ENCODE data around the gene KRTAP5-5. TPM values are rescaled to one million over a fixed set of nuclear protein-coding genes. Genes with fewer than 3 reads are reported as not detected.
A peak's percentile ranks its signal among the peaks of the same experiment; 100 is the strongest.
"Not testable (repeated sequence)": the region's sequence is repeated elsewhere in the genome, so short reads cannot be mapped to it uniquely, and the experiment has no call there.

The KRTAP5-5 gene
- total RNA-seq = not detected

GRCh38 chr11:1629326-1630185 lies at the start of gene KRTAP5-5:
TSS of gene KRTAP5-5 (plus strand) at chr11:1629775. CDS start at chr11:1629841, 66 bp downstream.
- H3K27ac Mint-ChIP-seq = no peak within 1 kb of the TSS
- DNase-seq = no peak
- H3K4me3 Mint-ChIP-seq = no peak within 1 kb of the TSS
- H3K36me3 Mint-ChIP-seq (ENCODE audit: low read depth) = no peaks in the 10 kb centered on the region
- H3K27me3 Mint-ChIP-seq = peaks cover 26% of the 10 kb centered on the region
- CTCF ChIA-PET = interaction anchor here (0.6 to 2.2 kb wide), 6 partner anchors 10 to 84 kb away, joined by 3 to 9 read pairs (median 4); no protein-coding TSS in a partner anchor
- POLR2A ChIA-PET = no interaction called here
- peaks cover 2% of the 10 kb centered on the region for H3K4me1 Mint-ChIP-seq
- no peaks in the 10 kb centered on the region for H3K9me3 Mint-ChIP-seq

GRCh38 chr11:1581976-1582375 lies 47.6 kb upstream of the KRTAP5-5 start:
- peaks cover 9% of the 10 kb centered on the region for H3K4me1 Mint-ChIP-seq
- no peak for DNase-seq
- peaks cover 1% of the 10 kb centered on the region for H3K27me3 Mint-ChIP-seq
- no peak overlapping the region for H3K4me3 Mint-ChIP-seq
- ChIA-PET POLR2A (no interaction called here), CTCF (interaction anchor here (0.8 to 1.3 kb wide), 2 partner anchors 8 to 13 kb away, joined by 3 to 4 read pairs; no protein-coding TSS in a partner anchor)
- peaks cover 5% of the 10 kb centered on the region for H3K9me3 Mint-ChIP-seq
- no peak overlapping the region for H3K27ac Mint-ChIP-seq
- no peaks in the 10 kb centered on the region for H3K36me3 Mint-ChIP-seq (ENCODE audit: low read depth)

- POLR2A ChIA-PET; H3K36me3 Mint-ChIP-seq (ENCODE audit: low read depth); DNase-seq; H3K4me1 Mint-ChIP-seq; H3K4me3 Mint-ChIP-seq; H3K27me3 Mint-ChIP-seq; H3K27ac Mint-ChIP-seq; H3K9me3 Mint-ChIP-seq: not testable (repeated sequence)
- CTCF ChIA-PET = interaction anchor here (1.2 to 1.3 kb wide), 2 partner anchors 8 to 12 kb away, joined by 3 to 4 read pairs; no protein-coding TSS in a partner anchor
These were observed 46.7 kb upstream of the KRTAP5-5 start for GRCh38 chr11:1582909-1583308.

DNA sequence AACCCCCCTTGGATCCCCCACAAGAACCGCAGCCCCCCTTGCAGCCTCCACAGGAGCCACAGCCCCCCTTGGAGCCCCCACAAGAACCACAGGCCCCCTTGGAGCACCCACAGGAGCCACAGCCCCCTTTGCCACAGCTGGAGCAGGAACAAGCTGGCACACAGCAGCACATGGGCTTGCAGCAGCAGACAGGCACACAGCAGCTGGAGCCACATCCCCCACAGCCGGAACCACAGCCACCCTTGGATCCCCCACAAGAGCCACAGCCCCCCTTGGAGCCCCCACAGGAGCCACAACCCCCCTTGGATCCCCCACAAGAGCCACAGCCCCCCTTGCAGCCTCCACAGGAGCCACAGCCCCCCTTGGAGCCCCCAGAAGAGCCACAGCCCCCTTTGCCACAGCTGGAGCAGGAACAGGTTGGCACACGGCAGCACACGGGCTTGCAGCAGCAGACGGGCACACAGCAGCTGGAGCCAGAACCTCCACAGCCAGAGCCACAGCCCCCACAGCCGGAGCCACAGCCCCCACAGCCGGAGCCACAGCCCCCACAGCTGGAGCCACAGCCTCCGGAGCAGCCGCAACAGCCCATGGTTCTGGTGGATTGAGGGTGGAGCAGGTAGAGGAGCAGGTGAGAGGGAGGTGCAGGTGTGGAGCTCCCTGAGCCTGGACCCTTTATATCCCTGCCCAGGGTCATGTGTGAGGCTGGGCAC lies 44.8 kb upstream of the KRTAP5-5 start, which contains the start of gene KRTAP5-1:
Gene KRTAP5-1 (minus strand): TSS at position 623 of the 710 bp plus-strand sequence. CDS start 34 bp downstream, at position 589.
- H3K27me3 Mint-ChIP-seq; H3K4me3 Mint-ChIP-seq; H3K27ac Mint-ChIP-seq; DNase-seq; CTCF ChIA-PET; H3K9me3 Mint-ChIP-seq; H3K36me3 Mint-ChIP-seq (ENCODE audit: low read depth): not testable (repeated sequence)
- POLR2A ChIA-PET = interaction anchor here (0.7 kb wide), 1 partner anchor 10 kb away, joined by 3 read pairs; no protein-coding TSS in a partner anchor
- H3K4me1 Mint-ChIP-seq = peaks cover 22% of the 10 kb centered on the region

DNA sequence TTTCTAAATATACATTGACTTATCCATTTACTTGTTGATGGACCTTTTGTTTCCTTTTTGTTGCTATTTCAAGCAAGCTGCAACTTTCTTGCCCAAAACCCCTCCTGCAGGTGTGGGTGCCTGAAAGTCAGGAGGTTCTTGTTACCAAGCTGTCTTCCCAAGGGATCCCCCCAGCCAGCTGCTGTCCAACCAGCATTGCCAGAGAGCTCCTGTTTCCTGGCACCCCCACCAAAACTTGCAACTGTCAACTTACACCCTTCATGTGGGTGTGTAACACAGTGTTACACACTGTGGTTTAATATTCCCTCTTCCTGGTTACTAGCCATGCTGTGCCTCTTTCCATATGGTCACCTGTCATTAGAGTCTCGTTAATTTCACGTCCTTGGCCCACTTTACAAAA lies 42.9 kb upstream of the KRTAP5-5 start:
- peaks cover 27% of the 10 kb centered on the region for H3K4me1 Mint-ChIP-seq
- no peak for DNase-seq
- no peak overlapping the region for H3K4me3 Mint-ChIP-seq
- no peaks in the 10 kb centered on the region for H3K9me3 Mint-ChIP-seq
- ChIA-PET CTCF (interaction anchor here (6.7 kb wide), 1 partner anchor 10 kb away, joined by 68 read pairs; no protein-coding TSS in a partner anchor), POLR2A (no interaction called here)
- H3K36me3 Mint-ChIP-seq (ENCODE audit: low read depth) = peaks cover 9% of the 10 kb centered on the region
- peaks cover 3% of the 10 kb centered on the region for H3K27me3 Mint-ChIP-seq
- no peak overlapping the region for H3K27ac Mint-ChIP-seq

GRCh38 chr11:1589191-1589963 lies 40.2 kb upstream of the KRTAP5-5 start:
- not testable (repeated sequence) for H3K36me3 Mint-ChIP-seq (ENCODE audit: low read depth); H3K9me3 Mint-ChIP-seq
- POLR2A ChIA-PET = interaction anchor here (0.6 to 2.9 kb wide), 4 partner anchors 12 to 279 kb away, joined by 3 to 12 read pairs (median 5); no protein-coding TSS in a partner anchor
- CTCF ChIA-PET = interaction anchor here (1.2 to 6.7 kb wide), 2 partner anchors 13 to 40 kb away, joined by 4 to 68 read pairs; partner anchors contain the start of gene KRTAP5-5
- H3K4me1 Mint-ChIP-seq = peaks cover 22% of the 10 kb centered on the region
- H3K4me3 Mint-ChIP-seq = peak overlapping the region; percentile 58
- peak overlapping the region; percentile 93 for H3K27ac Mint-ChIP-seq
- H3K27me3 Mint-ChIP-seq = peaks cover 17% of the 10 kb centered on the region
- peak; percentile 52 for DNase-seq

DNA sequence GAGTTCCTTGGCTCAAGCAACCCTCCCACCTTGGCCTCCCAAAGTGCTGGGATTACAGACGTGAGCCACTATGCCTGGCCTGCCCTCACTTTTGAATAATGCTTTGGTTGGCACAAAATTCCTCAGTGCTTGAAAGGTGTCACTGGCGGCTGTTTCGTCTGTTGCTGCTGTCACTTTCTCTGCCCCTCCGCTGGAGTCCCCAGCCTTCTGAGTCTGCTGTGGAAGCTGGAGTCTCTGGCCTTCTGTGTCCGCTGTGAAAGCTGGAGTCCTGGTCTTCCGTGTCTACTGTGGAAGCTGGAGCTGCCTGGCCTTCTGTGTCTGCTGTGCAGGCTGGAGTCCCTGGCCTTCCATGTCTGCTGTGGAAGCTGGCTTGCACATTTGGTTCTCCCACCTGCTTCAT lies 39.6 kb upstream of the KRTAP5-5 start:
- Mint-ChIP-seq H3K4me1 (peaks cover 21% of the 10 kb centered on the region), H3K27ac (peak overlapping the region; percentile 65), H3K36me3 (ENCODE audit: low read depth) (peaks cover 9% of the 10 kb centered on the region), H3K9me3 (no peaks in the 10 kb centered on the region), H3K4me3 (no peak overlapping the region), H3K27me3 (peaks cover 22% of the 10 kb centered on the region)
- DNase-seq = no peak
- POLR2A ChIA-PET = interaction anchor here (2.9 kb wide), 1 partner anchor 12 kb away, joined by 12 read pairs; no protein-coding TSS in a partner anchor
- CTCF ChIA-PET = interaction anchor here (6.7 kb wide), 1 partner anchor 13 kb away, joined by 68 read pairs; no protein-coding TSS in a partner anchor

DNA sequence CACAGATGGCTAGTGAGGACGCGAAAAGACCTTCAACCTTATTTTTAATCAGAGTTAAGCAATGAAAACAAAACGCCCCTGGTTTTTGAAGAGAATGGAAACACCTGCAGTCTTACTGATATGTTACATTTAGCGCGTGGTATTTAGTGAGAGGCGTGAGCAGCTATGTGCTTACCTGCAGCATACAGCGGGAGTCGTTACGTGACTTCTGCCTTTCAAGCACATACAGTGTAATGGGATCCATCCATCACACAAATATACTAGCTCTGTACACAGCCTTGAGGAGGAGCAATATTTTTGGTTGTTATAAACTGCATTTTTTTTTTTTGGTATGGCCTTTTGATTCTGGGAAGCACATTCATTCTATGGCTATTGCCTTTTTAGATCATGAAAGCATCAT lies 36.9 kb upstream of the KRTAP5-5 start:
- Mint-ChIP-seq H3K4me3 (no peak overlapping the region), H3K9me3 (no peaks in the 10 kb centered on the region), H3K27me3 (peaks cover 42% of the 10 kb centered on the region), H3K36me3 (ENCODE audit: low read depth) (peaks cover 9% of the 10 kb centered on the region), H3K27ac (no peak overlapping the region), H3K4me1 (peaks cover 26% of the 10 kb centered on the region)
- POLR2A ChIA-PET = no interaction called here
- DNase-seq = no peak
- CTCF ChIA-PET = interaction anchor here (2.2 to 6.7 kb wide), 2 partner anchors 16 to 18 kb away, joined by 9 to 68 read pairs; no protein-coding TSS in a partner anchor

- CTCF ChIA-PET = interaction anchor here (1.3 to 1.5 kb wide), 4 partner anchors 8 to 32 kb away, joined by 3 to 9 read pairs (median 4); no protein-coding TSS in a partner anchor
- peaks cover 12% of the 10 kb centered on the region for H3K4me1 Mint-ChIP-seq
- H3K27ac Mint-ChIP-seq; H3K36me3 Mint-ChIP-seq (ENCODE audit: low read depth); POLR2A ChIA-PET; H3K9me3 Mint-ChIP-seq; H3K4me3 Mint-ChIP-seq; DNase-seq: not testable (repeated sequence)
- peaks cover 69% of the 10 kb centered on the region for H3K27me3 Mint-ChIP-seq
These were observed 33.5 kb upstream of the KRTAP5-5 start for GRCh38 chr11:1595994-1596575.

DNA sequence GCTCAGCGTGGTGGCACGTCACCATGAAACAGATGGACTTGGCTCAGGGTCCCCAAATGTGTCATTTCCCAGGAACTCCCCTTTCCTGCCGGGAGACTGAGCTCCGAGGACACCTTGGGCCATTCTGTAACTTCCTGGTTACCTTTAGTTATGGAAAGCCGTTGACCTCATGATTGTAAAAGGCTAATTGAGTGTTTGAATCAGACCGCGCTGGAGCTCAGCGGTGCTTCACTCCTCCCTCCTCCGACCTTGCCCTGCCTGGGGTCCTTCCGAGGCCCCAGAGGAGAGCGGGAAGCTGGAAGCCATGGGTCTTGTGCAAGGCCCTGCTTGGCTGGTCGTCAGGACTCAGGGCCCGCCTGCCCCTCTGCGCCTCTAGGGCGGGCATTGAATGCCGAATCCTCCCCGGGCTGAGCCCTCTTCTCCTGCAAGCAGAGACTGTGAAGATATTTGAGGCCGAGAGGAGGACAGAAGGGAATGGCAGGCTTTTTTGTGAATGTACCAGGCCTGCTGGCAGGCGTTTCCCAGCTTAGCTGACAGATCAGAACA lies 32.9 kb upstream of the KRTAP5-5 start:
- POLR2A ChIA-PET; H3K36me3 Mint-ChIP-seq (ENCODE audit: low read depth); H3K9me3 Mint-ChIP-seq; H3K27ac Mint-ChIP-seq; DNase-seq; H3K4me3 Mint-ChIP-seq: not testable (repeated sequence)
- CTCF ChIA-PET = interaction anchor here (1.4 to 1.5 kb wide), 2 partner anchors 9 to 22 kb away, joined by 3 to 4 read pairs; no protein-coding TSS in a partner anchor
- H3K27me3 Mint-ChIP-seq = peaks cover 70% of the 10 kb centered on the region
- peaks cover 12% of the 10 kb centered on the region for H3K4me1 Mint-ChIP-seq

DNA sequence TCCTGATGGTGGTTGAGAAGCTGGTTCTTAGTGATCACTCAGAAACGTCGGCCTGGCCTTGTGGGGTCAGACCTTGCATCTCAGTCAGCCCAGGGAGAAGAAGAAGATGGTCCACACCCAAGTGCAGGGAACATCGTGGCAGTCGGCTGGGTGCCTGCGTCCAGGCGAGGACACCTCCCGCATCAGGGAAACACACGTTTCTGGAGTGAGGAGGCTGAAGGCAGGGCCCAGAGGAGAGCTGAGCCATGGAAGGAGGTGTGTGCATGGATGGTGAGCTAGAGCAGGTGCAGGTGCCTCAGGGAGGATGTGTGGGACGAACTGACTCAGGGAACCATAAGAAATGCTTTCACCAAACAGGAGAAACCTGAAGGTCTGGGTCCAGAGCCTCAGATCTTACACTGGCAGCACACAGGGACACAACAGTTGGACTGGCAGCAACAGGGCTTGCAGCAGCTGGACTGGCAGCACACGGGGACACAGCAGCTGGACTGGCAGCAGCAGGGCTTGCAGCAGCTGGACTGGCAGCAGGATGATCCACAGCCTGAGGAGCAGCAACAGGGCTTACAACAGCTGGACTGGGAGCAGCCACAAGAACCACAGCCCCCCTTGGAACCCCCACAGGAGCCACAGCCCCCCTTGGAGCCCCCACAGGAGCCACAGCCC lies 32.1 kb upstream of the KRTAP5-5 start:
- peaks cover 74% of the 10 kb centered on the region for H3K27me3 Mint-ChIP-seq
- CTCF ChIA-PET = interaction anchor here (1.4 to 1.5 kb wide), 2 partner anchors 9 to 23 kb away, joined by 3 to 4 read pairs; no protein-coding TSS in a partner anchor
- no peak for DNase-seq
- H3K9me3 Mint-ChIP-seq = no peaks in the 10 kb centered on the region
- peaks cover 12% of the 10 kb centered on the region for H3K4me1 Mint-ChIP-seq
- H3K4me3 Mint-ChIP-seq = no peak overlapping the region
- POLR2A ChIA-PET = no interaction called here
- no peak overlapping the region for H3K27ac Mint-ChIP-seq
- H3K36me3 Mint-ChIP-seq (ENCODE audit: low read depth) = no peaks in the 10 kb centered on the region
